Measurements from ENCODE around the gene COPG2. TPM values are rescaled to one million over a fixed set of nuclear protein-coding genes. Genes with fewer than 3 reads are reported as not detected.
A peak's percentile ranks its signal among the peaks of the same experiment; 100 is the strongest.
"Not testable (repeated sequence)": the region's sequence is repeated elsewhere in the genome, so short reads cannot be mapped to it uniquely, and the experiment has no call there.

Gene COPG2
- total RNA-seq, 1 experiment from 2014 or later = 13.9 TPM

DNA sequence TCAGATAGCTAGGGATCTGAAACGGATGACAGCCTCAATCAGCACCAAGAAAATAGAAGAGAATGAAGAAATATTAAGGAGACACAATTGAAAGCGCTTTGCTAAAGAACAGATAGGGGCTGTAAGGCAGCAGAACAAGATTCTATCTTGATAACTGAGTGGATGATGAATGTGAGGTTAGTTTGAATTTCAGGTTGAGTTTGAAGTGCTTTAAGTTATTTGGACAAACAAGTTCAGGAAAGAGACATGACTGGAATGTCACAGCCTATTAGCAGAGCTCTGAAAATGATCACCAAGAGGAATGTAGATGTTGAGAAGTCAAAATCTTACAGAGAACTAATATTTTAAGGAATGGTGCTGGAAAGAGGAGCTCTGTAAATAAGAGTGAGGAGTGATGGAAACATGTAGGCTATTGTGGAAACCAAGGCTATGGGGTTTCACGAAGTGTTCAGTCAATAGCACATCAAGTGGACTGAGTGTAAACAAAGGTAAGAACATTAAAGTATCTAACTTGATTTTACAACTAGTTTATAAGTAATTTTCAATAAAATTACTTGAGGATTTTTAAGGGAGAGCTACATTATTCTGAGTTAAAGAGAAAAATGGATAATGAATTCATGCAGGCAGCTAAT lies 115.0 kb downstream of the COPG2 start:
- TF ChIP-seq, protein P1, sequence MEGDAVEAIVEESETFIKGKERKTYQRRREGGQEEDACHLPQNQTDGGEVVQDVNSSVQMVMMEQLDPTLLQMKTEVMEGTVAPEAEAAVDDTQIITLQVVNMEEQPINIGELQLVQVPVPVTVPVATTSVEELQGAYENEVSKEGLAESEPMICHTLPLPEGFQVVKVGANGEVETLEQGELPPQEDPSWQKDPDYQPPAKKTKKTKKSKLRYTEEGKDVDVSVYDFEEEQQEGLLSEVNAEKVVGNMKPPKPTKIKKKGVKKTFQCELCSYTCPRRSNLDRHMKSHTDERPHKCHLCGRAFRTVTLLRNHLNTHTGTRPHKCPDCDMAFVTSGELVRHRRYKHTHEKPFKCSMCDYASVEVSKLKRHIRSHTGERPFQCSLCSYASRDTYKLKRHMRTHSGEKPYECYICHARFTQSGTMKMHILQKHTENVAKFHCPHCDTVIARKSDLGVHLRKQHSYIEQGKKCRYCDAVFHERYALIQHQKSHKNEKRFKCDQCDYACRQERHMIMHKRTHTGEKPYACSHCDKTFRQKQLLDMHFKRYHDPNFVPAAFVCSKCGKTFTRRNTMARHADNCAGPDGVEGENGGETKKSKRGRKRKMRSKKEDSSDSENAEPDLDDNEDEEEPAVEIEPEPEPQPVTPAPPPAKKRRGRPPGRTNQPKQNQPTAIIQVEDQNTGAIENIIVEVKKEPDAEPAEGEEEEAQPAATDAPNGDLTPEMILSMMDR (IDR thresholded peaks at IDR 0.05; ENCODE audit: insufficient read depth in 1 of 2, low read depth in 1 of 2, low read length in 1 of 2, severe bottlenecking in 1 of 2, unreplicated experiment in 1 of 2) = no peak
- Histone ChIP-seq H3K9me3 (no peaks in the 10 kb centered on the region), H3K4me3 (ENCODE audit: low read depth, low read length) (no peak overlapping the region), H3K4me1 (no peaks in the 10 kb centered on the region), H3K27me3 (replicated peaks; ENCODE audit: control insufficient read depth, insufficient read depth, low read length) (no peaks in the 10 kb centered on the region), H3K36me3 (ENCODE audit: control insufficient read depth, insufficient read depth, low read length) (no peaks in the 10 kb centered on the region)
- Mint-ChIP-seq H3K4me1 (ENCODE audit: low read depth, unreplicated experiment) (no peaks in the 10 kb centered on the region), H3K27ac (ENCODE audit: unreplicated experiment) (no peak overlapping the region), H3K36me3 (ENCODE audit: insufficient read depth, unreplicated experiment) (no peaks in the 10 kb centered on the region), H3K4me3 (ENCODE audit: unreplicated experiment) (no peak overlapping the region), H3K9me3 (ENCODE audit: unreplicated experiment) (no peaks in the 10 kb centered on the region), H3K27me3 (ENCODE audit: insufficient read depth, unreplicated experiment) (no peaks in the 10 kb centered on the region)
- BruUV-seq (replicated peaks) = no TSS peak
- intact Hi-C loops (cut with micrococcal nuclease; ENCODE audit: unreplicated experiment) = no loop called here
- DNase-seq = no peak
- ChIA-PET CTCF (no interaction called here), POLR2A (no interaction called here)

DNA sequence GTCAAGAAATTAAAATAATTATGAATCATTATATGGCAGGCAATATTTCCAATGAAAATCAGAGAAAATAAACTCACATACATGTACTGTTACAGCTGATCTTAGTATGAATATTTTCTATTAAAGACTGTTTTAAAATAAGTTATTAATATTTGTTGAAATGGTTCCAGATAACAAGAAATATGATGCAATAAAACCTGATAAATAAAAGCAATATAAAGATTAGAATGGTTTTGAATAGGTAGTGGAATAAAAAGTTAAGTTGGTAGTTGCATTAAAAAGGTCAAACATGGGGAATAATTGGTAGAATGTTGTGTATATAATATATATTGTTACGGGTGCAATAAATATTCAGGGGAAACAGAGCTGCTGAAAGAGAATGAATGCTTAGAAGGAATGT lies 124.2 kb downstream of the COPG2 start:
- Mint-ChIP-seq H3K27ac (ENCODE audit: unreplicated experiment) (no peak overlapping the region), H3K27me3 (ENCODE audit: insufficient read depth, unreplicated experiment) (no peaks in the 10 kb centered on the region), H3K4me1 (ENCODE audit: low read depth, unreplicated experiment) (no peaks in the 10 kb centered on the region), H3K4me3 (ENCODE audit: unreplicated experiment) (no peak overlapping the region), H3K36me3 (ENCODE audit: insufficient read depth, unreplicated experiment) (no peaks in the 10 kb centered on the region), H3K9me3 (ENCODE audit: unreplicated experiment) (no peaks in the 10 kb centered on the region)
- ChIA-PET CTCF (no interaction called here), POLR2A (no interaction called here)
- DNase-seq = no peak
- TF ChIP-seq, protein P1 (IDR thresholded peaks at IDR 0.05; ENCODE audit: insufficient read depth in 1 of 2, low read depth in 1 of 2, low read length in 1 of 2, severe bottlenecking in 1 of 2, unreplicated experiment in 1 of 2) = no peak
- no peaks in the 10 kb centered on the region; the same call in 1 of the 2 replicates for H3K36me3 ChIP-seq (ENCODE audit: control insufficient read depth, insufficient read depth, low read length)
- intact Hi-C loops (cut with micrococcal nuclease; ENCODE audit: unreplicated experiment) = no loop called here
- no peak overlapping the region for H3K4me3 ChIP-seq (ENCODE audit: low read depth, low read length)
- no TSS peak for BruUV-seq (replicated peaks)
- H3K27me3 ChIP-seq (replicated peaks; ENCODE audit: control insufficient read depth, insufficient read depth, low read length) = no peaks in the 10 kb centered on the region
- H3K9me3 ChIP-seq = no peaks in the 10 kb centered on the region
- H3K4me1 ChIP-seq = no peaks in the 10 kb centered on the region

DNA sequence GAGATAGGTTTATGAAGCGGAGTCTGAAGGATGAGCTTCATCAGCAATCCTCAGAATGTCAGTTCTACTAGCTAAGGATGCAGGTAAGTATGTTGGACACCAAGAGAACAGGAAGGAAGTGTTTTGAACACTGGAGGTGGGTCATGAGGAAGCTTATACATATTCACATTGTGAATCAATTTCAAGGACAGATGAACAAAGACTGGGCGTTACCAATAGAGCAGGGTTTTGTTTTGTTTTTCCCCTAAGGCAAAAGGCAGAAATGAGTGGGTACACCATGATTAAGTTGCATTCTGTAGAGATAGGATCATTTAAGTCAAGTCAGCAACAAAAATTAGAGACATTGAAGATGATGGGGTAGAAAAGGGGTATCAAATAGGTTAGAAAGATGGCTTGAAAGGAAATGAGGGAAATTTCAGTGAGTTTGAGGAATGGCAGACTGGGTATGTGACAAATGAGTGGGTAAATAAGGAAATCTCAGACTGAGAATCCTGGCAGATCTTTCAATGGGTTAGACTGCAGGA lies 125.0 kb downstream of the COPG2 start:
- CTCF ChIA-PET = no interaction called here
- Histone ChIP-seq H3K27me3 (replicated peaks; ENCODE audit: control insufficient read depth, insufficient read depth, low read length) (no peaks in the 10 kb centered on the region), H3K9me3 (no peaks in the 10 kb centered on the region), H3K36me3 (ENCODE audit: control insufficient read depth, insufficient read depth, low read length) (no peaks in the 10 kb centered on the region; the same call in 1 of the 2 replicates), H3K4me3 (ENCODE audit: low read depth, low read length) (no peak overlapping the region), H3K4me1 (no peaks in the 10 kb centered on the region)
- POLR2A ChIA-PET = no interaction called here
- DNase-seq = no peak
- H3K36me3 Mint-ChIP-seq (ENCODE audit: insufficient read depth, unreplicated experiment) = no peaks in the 10 kb centered on the region
- H3K4me3 Mint-ChIP-seq (ENCODE audit: unreplicated experiment) = no peak overlapping the region
- no TSS peak for BruUV-seq (replicated peaks)
- no peaks in the 10 kb centered on the region for H3K27me3 Mint-ChIP-seq (ENCODE audit: insufficient read depth, unreplicated experiment)
- intact Hi-C loops (cut with micrococcal nuclease; ENCODE audit: unreplicated experiment) = no loop called here
- H3K4me1 Mint-ChIP-seq (ENCODE audit: low read depth, unreplicated experiment) = no peaks in the 10 kb centered on the region
- TF ChIP-seq, protein P1 (IDR thresholded peaks at IDR 0.05; ENCODE audit: insufficient read depth in 1 of 2, low read depth in 1 of 2, low read length in 1 of 2, severe bottlenecking in 1 of 2, unreplicated experiment in 1 of 2) = no peak
- no peaks in the 10 kb centered on the region for H3K9me3 Mint-ChIP-seq (ENCODE audit: unreplicated experiment)
- no peak overlapping the region for H3K27ac Mint-ChIP-seq (ENCODE audit: unreplicated experiment)

DNA sequence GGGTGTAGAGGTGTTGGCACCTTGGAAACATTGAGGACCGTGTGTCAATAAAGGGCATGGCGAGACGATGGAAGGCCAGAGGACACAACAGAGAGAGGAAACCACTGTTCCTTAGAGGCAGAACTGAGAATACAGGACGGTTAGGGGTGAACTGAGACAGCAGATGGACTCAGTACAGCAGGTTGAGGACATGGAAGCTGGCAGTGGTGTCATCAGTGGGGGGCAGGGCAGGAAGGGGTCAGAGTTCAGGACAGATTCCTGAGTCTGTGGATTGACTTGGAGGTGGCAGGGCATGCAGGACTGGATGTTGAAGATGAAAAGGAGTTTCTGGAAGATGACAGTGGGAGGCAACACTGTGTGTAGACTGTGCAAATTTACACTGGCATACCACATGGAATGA lies 126.3 kb downstream of the COPG2 start:
- H3K9me3 ChIP-seq; intact Hi-C loops (cut with micrococcal nuclease; ENCODE audit: unreplicated experiment); H3K4me1 ChIP-seq; POLR2A ChIA-PET; CTCF ChIA-PET; H3K4me3 ChIP-seq (ENCODE audit: low read depth, low read length); H3K36me3 ChIP-seq (ENCODE audit: control insufficient read depth, insufficient read depth, low read length); H3K9me3 Mint-ChIP-seq (ENCODE audit: unreplicated experiment); H3K36me3 Mint-ChIP-seq (ENCODE audit: insufficient read depth, unreplicated experiment); H3K27ac Mint-ChIP-seq (ENCODE audit: unreplicated experiment); H3K4me1 Mint-ChIP-seq (ENCODE audit: low read depth, unreplicated experiment); H3K27me3 ChIP-seq (replicated peaks; ENCODE audit: control insufficient read depth, insufficient read depth, low read length); BruUV-seq (replicated peaks); H3K4me3 Mint-ChIP-seq (ENCODE audit: unreplicated experiment); H3K27me3 Mint-ChIP-seq (ENCODE audit: insufficient read depth, unreplicated experiment): not testable (repeated sequence)
- peak in 1 of 2 experiments; percentile 15 for DNase-seq

DNA sequence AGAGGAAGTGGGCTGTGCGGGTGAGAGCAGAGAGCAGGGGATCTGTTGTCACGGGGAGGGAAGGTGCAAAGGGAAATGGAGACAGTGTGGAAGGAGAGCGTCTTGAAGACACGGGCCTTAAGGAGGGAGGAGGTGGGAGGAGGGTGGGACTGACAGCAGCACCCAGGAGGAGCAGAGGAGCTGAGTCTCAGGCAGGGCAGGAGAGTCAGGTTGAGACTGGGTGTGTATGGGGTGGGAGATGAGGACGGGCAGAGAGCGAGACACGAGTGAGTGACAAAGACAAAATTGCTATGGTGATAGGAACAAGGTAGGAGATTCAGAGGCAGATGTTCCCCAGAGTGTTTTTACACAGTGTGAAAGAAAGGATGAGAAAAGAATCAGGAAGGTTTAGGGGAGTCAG lies 127.3 kb downstream of the COPG2 start:
- H3K4me3 Mint-ChIP-seq (ENCODE audit: unreplicated experiment); BruUV-seq (replicated peaks); H3K36me3 Mint-ChIP-seq (ENCODE audit: insufficient read depth, unreplicated experiment); H3K4me3 ChIP-seq (ENCODE audit: low read depth, low read length); H3K27ac Mint-ChIP-seq (ENCODE audit: unreplicated experiment); DNase-seq; H3K9me3 ChIP-seq; H3K36me3 ChIP-seq (ENCODE audit: control insufficient read depth, insufficient read depth, low read length); H3K4me1 Mint-ChIP-seq (ENCODE audit: low read depth, unreplicated experiment); H3K27me3 Mint-ChIP-seq (ENCODE audit: insufficient read depth, unreplicated experiment); POLR2A ChIA-PET; H3K4me1 ChIP-seq; intact Hi-C loops (cut with micrococcal nuclease; ENCODE audit: unreplicated experiment); H3K27me3 ChIP-seq (replicated peaks; ENCODE audit: control insufficient read depth, insufficient read depth, low read length); H3K9me3 Mint-ChIP-seq (ENCODE audit: unreplicated experiment); CTCF ChIA-PET: not testable (repeated sequence)

Data from Caco-2 (cell line).